CD4-positive, alpha-beta T cell treated with Interleukin-10 for 1 hour (primary cell): ENCODE measurements around the gene TCEAL1.
"Not testable (repeated sequence)": the region's sequence is repeated elsewhere in the genome, so short reads cannot be mapped to it uniquely, and the experiment has no call there.

Experiments
- DNase-seq: peaks from one replicate; pipeline ENCODE4 v3.0.0-alpha.2; 2020

TCEAL1 gene, protein sequence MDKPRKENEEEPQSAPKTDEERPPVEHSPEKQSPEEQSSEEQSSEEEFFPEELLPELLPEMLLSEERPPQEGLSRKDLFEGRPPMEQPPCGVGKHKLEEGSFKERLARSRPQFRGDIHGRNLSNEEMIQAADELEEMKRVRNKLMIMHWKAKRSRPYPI

DNA sequence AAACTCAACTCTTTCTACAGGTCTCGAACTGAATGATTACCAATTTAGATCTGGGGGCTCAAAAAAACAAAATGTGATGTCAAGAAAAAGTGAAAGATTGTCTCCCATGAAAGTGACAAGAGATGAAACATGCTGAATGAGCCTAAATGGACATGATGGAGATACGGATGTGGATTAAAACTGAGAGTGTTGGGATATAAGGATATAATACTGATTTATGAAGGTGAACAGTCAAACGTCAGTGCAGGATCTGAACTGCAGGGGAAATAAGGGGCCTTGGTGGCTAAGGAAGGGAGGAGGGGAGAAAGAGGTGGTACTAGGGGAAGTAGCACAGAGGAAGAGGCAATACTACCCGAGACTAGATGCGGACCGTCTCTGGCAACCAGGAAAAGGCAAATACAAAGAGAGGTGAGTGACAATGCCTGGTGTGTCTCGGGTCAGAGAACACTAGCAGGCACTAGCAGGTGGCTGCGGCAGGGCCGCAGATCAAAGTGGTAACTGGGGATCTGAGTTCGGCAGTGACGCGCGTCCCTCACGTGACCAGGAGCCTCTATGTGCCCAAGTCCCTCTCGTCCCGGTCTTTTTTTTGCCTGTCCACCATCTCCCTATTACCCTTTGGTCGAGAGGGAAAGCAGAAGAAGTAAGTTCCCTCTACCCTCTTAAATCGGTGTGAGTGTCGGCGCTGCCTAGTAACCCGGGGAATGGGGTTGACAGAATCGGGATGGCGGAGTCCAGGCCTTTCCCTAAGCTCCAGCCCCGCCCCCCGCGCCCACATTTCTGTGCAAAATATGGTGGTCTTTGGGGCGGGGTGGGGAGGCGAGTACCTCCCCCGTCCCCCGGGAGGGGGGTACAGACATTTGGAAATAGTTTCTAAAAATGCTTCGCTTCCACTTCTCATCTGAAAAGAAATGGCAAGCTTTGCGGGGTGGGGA lies at the start of gene TCEAL1:
TSS of gene TCEAL1 (plus strand) at position 590 of the 932 bp plus-strand sequence. CDS start 942 bp downstream, outside the sequence.
- peak; percentile 50 for DNase-seq

DNA sequence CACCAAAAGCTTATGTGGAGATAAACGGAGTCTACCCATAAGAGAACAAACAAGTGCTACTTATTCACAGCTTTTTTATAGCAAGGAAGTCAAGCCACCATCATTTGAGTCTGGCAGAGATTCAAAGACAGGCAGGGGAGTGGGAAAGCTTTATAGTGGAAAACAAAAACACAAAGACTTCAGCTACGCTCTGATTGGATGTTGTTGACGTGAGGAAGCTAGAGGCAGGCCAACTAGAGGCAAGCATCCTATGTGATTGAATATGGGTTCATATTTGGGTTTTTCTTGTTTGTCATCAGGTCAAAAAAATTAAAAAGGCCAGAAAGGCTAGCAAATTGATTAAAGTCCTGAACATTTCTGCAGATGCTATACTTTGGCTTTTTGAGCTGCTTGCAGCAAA lies 44.2 kb upstream of the TCEAL1 start:
- no peak for DNase-seq

DNA sequence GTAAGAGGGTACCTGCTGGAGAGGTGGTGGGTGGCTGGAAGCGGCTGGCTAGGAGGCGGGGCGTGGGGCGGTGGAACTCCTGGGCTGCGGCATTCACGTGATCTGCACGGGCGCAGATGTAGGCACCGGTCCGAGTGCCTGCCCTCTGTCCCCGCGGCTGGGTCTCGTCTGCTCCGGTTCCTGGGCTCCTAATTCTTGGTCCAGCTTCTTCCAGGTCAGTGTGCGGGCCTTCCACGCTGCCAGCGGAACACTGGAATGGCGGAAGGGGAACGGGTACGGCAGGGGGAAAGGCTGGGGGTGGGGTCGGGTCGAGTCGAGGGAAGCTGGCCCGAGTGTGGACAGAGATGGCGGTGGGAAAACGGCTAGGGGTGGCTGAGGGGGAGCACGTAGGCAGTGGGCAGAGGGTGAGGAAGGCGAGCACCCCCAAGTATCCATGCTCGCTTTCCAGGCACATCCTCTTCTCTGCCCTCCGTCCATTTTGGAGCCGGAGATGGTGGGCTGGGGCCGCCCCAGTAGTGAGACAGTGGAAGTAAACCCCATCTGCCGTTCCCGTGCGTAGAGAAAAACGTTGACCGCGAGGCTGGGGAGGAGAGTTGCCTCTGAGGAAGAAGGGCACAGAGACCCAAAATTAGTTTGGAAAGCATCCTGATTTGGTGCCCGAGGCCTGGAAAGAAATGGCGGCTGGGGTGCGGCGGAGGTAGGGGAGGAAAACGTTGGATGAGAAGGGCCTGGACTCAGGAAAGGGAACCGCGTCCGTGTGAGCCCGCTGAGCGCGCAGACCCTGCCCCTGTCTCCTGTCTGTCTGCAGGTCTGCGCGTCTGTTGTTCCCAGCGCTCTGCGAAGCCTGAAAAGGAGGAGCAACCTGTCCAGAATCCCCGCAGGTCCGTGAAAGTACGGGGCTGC lies 43.1 kb upstream of the TCEAL1 start, which contains the start of gene TCEAL4:
TSS of gene TCEAL4 (plus strand) at position 105 of the 903 bp plus-strand sequence. CDS start 1,161 bp downstream, outside the sequence.
- DNase-seq: peak; percentile 30

DNA sequence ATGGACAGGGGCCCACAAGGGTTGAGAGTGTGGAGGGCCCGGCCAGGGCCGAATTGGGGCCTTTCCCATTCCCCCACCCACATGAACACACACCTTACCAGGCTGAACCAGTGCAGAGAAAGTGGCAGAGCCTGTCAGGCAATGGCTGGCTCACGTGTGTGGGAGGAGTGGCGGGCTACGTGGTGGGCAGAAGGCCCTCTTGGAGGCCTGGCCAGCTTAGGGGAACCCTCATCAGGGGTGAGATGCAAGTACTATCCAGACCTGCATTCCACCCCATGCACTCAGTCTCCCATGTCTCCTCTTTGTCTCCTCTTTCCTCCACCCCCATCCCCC lies 42.5 kb upstream of the TCEAL1 start:
- DNase-seq: no peak

DNA sequence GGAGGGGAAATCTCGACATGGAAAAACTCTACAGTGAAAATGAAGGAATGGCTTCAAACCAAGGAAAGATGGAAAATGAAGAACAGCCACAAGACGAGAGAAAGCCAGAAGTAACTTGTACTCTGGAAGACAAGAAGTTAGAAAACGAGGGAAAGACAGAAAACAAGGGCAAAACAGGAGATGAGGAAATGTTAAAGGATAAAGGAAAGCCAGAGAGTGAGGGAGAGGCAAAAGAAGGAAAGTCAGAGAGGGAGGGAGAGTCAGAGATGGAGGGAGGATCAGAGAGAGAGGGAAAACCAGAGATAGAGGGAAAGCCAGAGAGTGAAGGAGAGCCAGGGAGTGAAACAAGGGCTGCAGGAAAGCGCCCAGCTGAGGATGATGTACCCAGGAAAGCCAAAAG lies 42.1 kb upstream of the TCEAL1 start:
- no peak for DNase-seq

DNA sequence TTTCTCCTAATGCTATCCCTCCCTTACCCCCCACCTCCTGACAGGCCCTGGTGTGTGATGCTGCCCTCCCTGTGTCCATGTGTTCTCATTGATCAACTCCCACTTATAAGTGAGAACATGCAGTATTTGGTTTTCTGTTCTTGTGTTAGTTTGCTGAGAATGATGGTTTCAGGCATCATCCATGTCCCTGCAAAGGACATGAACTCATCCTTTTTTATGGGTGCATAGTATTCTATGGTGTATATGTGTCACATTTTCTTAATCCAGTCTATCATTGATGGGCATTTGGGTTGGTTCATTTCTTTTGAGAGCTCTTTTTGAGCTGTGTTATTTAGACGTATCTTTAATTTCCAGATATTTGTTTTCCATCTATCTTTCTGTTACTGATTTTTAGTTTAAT lies 36.5 kb upstream of the TCEAL1 start:
- DNase-seq: not testable (repeated sequence)

DNA sequence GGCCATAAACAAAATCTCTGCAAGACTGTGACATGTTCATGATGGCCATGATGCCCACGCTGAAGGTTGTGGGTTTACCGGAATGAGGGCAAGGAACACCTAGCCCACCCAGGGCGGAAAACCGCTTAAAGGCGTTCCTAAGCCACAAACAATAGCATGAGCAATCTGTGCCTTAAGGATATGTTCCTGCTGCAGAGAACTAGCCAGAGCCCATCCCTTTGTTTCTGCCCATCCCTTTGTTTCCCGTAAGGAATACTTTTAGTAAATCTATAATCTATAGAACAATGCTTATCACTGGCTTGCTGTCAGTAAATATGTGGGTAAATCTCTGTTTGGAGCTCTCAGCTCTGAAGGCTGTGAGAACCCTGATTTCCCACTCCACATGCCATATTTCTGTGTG lies 33.6 kb upstream of the TCEAL1 start:
- not testable (repeated sequence) for DNase-seq

DNA sequence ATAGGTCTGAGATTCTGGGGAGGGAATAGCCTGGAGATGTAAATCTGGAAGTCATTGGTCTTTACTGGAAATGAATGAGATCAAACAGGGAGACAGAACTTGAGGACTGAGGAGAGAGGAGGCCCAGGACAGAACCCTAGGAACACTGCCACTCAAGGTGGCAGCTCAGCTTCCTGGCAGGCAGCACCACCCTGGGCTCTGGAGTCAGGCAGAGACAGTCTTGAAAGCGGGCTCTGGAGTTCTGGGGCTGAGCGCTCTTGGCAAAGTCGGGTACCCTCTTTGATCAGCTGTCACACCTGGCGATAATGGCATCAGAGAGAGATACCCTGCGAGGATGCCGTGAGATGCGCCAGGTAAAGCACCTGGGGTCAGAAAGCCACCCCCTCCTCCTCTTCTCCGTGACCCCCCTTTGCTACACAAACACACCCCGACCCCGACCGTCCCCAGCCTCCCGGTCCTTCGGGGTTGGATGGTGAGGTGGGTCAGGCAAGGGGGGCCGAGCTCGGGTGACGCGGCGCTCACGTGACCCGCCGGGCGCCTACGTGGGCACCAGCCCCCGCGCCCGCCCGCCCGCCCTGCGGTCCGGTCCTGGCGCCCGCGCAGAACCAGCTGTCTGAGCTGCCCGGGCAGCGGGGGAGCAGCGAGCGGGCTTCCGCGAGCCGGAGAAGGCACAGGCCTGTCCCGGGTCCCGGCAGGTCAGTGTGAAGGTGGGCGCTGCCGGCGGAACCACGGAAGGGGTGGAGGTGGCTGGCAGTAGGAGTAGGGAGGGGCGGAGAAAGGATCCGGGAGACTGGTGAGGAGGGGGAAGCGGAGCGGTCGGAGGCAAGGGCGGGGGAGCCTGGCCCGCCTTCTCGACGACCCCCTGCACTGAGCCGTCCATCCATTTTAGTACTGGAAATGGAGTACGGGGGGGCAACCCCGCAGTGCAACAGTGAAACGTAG lies 21.1 kb upstream of the TCEAL1 start, which contains the start of gene TCEAL3:
TSS of gene TCEAL3 (plus strand) at position 600 of the 942 bp plus-strand sequence. CDS start 1,102 bp downstream, outside the sequence.
- DNase-seq: peak; percentile 55

DNA sequence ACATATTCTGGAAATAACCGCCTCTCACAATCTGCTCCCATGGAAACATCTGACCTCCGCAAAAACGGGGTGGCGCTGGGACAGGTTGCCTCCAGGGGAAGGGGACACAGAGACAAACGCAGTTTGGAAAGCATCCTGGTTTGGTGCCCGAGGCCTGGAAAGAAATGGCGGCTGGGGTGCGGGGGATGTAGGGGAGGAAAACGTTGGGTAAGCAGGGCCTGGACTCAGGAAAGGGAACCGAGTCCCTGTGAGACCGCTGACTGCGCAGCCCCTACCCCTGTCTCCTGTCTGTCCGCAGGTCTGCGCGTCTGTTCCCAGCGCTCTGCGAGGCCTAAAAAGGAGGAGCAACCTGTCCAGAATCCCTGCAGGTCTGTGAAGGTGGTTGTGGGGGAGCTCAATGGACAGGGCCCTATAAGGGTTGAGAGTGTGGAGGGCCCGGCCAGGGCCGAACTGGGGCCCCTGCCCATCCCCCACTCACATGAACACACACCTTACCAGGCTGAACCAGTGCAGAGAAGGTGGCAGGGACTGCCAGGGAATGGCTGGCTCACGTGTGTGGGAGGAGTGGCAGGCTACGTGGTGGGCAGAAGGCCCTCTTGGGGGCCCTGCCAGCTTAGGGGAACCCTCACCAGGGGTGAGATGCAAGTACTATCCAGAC lies 20.3 kb upstream of the TCEAL1 start:
- DNase-seq: no peak

DNA sequence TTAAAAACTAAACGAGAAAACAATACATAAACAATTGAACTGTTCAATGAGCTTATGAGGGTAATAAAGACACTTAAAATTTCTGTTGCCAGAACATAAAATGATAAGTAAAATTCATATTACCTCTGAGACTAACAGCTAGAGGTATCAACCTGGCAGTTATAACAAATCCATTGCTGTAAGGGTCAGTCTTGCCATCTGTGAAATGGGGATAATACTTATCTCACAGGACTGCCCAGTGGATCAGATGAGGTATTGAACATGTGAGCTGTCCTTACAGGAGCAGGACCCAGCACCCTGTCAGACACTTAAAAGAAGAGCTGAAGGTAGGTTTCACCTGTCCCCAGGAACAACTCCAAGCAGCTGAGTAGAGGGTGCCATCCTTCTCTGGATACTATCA lies 18.5 kb upstream of the TCEAL1 start:
- no peak for DNase-seq

DNA sequence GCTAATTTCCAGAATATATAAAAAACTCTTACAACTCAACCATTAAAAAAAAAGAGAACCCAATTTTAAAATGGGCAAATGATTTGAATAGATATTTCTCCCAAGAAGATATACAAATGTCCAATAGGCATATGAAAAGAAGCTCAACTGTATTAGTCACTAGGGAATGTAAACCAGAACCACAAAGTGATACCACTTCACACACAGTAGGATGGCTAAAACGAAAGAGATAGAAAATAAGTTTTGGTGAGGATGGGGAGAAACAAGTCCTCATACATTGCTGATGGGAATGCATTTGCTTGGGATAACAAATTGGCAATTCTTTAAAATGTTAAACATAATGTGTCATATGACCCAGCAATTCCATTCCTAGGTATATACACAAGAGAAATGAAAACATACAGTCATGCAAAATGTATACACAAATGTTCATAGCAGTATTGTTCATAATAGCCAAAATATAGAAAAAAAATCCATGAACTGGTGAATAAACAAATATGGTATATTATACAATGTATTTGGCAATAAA lies 15.3 kb upstream of the TCEAL1 start:
- no peak for DNase-seq

DNA sequence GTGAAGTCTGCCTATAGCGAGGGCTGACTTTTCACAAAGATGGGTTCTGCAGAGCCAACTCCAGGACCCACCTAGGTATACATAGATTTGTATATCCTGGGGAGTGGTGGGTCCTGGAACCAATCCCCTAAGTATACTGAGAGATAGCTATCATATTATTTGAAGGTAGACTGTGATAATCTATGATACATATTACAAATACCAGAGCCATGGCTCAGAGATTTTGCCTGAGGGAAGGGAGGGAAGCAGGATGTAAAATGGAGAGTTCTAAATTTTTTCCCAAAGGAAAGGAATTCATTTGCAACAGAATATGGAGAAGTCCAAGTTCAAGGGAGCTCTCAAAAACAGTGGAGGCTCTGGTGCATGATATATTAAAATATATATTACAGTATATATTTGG lies 13.8 kb upstream of the TCEAL1 start:
- no peak for DNase-seq

DNA sequence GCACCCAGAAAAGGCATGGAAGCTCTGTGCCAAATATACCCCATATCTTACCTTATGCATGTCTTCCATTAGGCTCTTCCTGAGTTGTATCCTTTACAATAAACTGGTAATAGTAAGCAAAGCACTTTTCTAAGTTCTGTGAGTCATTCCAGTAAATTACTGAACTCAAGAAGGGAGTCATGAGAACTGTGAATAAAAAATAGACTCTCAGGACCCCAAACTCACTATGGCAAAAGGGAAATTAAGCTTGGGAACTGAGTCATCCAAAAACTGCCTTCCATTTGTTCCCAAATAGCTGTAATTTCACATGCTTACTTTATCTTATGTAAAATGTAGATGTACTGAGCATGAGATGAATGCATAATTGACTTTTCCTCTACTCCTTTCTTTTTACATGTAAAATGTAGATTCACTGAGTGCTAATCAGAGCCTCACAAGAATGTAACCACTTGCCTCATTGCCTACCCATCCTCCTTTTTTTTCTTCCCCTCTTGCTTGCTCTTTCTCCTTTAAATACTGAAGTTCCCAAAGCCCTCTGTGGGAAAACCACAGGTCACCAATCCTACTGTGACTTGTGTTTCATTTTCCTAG lies 12.9 kb upstream of the TCEAL1 start:
- no peak for DNase-seq

DNA sequence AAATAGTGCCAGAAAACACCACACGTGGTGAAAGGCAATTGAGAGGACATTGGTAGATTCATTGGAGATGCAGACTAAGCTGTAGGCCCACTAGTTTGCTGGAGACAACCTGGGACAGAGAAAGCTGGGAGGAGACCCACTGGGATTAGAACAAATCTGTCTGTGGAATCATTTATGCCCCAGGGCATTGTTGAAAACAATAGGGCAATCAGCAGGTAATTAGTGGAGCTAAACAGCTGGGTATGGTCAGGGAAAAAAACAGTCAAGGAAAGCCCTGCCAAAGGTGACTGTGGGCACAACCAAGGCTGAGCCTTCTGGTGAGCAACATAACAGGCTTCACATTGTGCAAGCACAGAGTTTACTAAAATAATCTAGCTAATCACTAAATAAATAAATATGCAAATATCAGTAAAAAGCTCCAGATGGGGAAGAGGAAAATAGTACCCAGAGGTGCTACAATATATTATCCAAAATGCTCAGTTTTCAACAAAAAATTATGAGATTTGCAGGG lies 12.0 kb upstream of the TCEAL1 start:
- DNase-seq: no peak

DNA sequence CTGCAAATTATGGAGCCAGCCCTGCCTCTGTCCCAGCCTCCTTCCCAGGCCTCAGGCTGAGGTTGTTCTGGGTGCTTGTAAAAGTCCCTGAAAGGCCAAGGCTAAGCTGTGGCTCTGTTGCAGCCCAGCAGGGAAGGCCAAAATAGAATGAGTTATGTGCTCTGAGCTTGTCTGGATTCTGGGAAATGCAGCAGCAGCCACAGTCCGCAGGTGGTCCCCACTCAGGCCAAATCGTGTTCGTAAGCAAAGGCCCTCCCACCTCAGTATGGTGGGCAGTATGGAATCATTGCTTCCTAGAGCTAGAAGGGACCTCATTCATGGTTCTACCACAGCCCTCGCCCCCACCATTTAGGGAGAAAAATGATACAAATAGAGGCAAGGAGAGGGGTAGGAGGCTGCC lies 4.7 kb upstream of the TCEAL1 start:
- no peak for DNase-seq

DNA sequence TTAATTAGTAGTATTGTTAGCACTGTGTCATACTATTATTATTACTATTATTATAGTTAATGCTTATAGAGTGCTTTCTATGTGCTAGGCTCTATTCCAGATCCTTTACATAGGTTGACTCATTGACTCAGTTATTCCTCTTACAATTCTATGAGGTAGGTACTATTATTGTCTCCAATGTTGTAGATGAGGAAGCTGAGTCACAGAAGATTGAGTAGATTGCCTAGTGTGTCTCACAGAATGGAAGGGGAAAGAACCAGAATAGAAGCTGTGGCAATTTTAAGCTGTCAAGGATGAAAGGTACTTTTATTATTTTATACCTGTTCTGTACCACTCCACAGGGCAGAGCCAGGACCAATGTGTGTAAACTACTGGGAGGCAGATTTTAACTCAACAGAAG lies 1.9 kb upstream of the TCEAL1 start:
- DNase-seq: no peak

DNA sequence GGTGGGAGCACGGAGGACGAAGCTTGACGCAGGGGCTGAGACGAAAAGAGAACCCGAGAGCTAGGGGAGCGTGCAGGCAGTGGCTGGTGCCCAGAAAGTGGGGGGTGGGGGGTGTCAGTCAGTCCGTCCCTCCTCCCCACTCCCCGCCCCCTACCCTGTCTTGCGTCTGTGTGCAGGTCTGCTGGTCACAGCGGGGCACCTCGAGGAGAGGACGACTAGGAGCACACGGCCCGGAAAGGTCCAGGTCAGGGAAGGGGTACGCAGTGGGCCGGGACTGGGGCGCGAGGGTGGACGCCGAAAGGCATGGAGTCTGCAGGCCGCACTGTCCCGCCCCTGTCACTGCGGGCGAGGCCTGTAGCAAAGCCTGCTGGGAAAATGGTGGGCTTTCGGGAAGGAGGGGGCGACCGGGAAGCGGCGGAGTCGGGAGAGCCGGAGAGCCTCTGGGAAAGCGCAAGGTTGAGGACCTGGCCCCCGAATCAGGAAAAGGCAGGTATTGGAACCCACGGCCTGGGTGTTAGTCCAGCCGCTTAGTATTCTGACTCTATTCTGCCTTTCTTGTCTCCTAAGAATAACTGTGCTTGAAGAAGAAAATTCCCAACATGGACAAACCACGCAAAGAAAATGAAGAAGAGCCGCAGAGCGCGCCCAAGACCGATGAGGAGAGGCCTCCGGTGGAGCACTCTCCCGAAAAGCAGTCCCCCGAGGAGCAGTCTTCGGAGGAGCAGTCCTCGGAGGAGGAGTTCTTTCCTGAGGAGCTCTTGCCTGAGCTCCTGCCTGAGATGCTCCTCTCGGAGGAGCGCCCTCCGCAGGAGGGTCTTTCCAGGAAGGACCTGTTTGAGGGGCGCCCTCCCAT lies 769 bp downstream of the TCEAL1 start:
- peak; percentile 20 for DNase-seq

DNA sequence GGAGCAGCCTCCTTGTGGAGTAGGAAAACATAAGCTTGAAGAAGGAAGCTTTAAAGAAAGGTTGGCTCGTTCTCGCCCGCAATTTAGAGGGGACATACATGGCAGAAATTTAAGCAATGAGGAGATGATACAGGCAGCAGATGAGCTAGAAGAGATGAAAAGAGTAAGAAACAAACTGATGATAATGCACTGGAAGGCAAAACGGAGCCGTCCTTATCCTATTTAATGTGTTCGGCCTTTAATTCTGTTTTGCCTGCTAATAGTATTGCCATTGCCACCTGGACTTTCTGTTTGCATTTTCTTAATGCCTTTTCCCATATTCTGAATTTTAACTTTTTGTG lies 1.4 kb downstream of the TCEAL1 start:
- DNase-seq: no peak

DNA sequence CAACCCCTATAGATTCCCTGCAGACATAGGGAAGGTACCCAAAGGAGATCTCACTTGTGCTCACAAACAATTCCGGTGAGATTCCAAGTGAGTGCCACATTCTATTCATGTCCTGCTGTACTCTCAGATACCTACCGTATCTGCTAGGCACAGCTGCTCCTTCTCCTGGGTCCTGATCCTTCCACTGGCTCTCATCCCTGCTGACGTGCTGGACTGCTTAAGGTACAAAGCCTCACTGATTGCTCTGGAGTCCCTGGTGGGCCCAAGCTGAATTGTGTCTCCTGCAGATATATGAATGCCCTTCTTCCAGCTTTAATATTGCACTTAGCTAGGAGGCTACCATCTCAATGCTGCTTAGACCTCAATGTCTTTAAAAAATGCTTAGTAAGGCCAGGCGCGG lies 2.4 kb downstream of the TCEAL1 start:
- DNase-seq: no peak

DNA sequence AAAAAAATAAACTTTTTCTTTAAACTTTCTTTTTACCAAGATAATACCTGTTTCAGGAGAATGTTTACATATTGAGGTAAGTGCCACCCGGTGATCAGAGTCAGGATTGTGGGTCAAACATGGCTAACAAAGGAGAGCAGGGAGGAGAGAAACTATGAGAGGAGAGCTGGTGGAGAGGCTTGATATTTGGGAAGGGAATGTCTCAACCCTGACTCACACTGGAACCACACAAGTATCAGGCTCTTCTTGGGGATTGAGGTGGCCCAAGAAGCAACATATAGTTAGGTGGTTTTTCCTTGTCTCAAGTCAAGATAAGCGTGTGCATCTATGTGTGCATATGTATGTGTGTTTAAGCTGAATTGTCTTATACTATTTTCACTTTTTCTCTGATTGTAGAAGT lies 6.7 kb downstream of the TCEAL1 start:
- DNase-seq: no peak
